Measurements from ENCODE around the gene GNE. TPM values are rescaled to one million over a fixed set of nuclear protein-coding genes. Genes with fewer than 3 reads are reported as not detected.
"Not testable (repeated sequence)": the region's sequence is repeated elsewhere in the genome, so short reads cannot be mapped to it uniquely, and the experiment has no call there.

Gene GNE
- polyA plus RNA-seq, 1 experiment = 14.7 TPM

GRCh38 chr9:36297798-36298197 lies 39.5 kb upstream of the GNE start:
- Histone ChIP-seq H3K4me3 (ENCODE audit: low read depth, low read length) (no peak overlapping the region), H3K36me3 (ENCODE audit: control insufficient read depth, insufficient read depth, low read length) (no peaks in the 10 kb centered on the region), H3K27me3 (ENCODE audit: control insufficient read depth, insufficient read depth, low read length) (no peaks in the 10 kb centered on the region)
- CTCF ChIA-PET = no interaction called here
- no peak for TF ChIP-seq CTCF (IDR thresholded peaks at IDR 0.05; ENCODE audit: insufficient read depth, low read depth, low read length)
- DNase-seq (ENCODE audit: low read depth) = no peak
- POLR2A ChIA-PET = no interaction called here

GRCh38 chr9:36294996-36295395 lies 36.7 kb upstream of the GNE start:
- H3K4me3 ChIP-seq (ENCODE audit: low read depth, low read length); POLR2A ChIA-PET; DNase-seq (ENCODE audit: low read depth); H3K27me3 ChIP-seq (ENCODE audit: control insufficient read depth, insufficient read depth, low read length); H3K36me3 ChIP-seq (ENCODE audit: control insufficient read depth, insufficient read depth, low read length): not testable (repeated sequence)
- CTCF ChIA-PET = interaction anchor here (0.9 kb wide), 1 partner anchor 46 kb away, joined by 3 read pairs; no protein-coding TSS in a partner anchor

- CTCF ChIA-PET = no interaction called here
- no peaks in the 10 kb centered on the region for H3K36me3 ChIP-seq (ENCODE audit: control insufficient read depth, insufficient read depth, low read length)
- DNase-seq (ENCODE audit: low read depth) = no peak
- no peak for TF ChIP-seq CTCF (IDR thresholded peaks at IDR 0.05; ENCODE audit: insufficient read depth, low read depth, low read length)
- H3K4me3 ChIP-seq (ENCODE audit: low read depth, low read length) = no peak overlapping the region
- POLR2A ChIA-PET = no interaction called here
- H3K27me3 ChIP-seq (ENCODE audit: control insufficient read depth, insufficient read depth, low read length) = no peaks in the 10 kb centered on the region
Observed at GRCh38 chr9:36293918-36294317, 35.7 kb upstream of the GNE start.

GRCh38 chr9:36293171-36293570 lies 34.9 kb upstream of the GNE start:
- H3K36me3 ChIP-seq (ENCODE audit: control insufficient read depth, insufficient read depth, low read length) = no peaks in the 10 kb centered on the region
- H3K4me3 ChIP-seq (ENCODE audit: low read depth, low read length) = no peak overlapping the region
- no peak for DNase-seq (ENCODE audit: low read depth)
- ChIA-PET POLR2A (no interaction called here), CTCF (no interaction called here)
- no peak for TF ChIP-seq CTCF (IDR thresholded peaks at IDR 0.05; ENCODE audit: insufficient read depth, low read depth, low read length)
- no peaks in the 10 kb centered on the region for H3K27me3 ChIP-seq (ENCODE audit: control insufficient read depth, insufficient read depth, low read length)

GRCh38 chr9:36292641-36293040 lies 34.4 kb upstream of the GNE start:
- no peak for TF ChIP-seq CTCF (IDR thresholded peaks at IDR 0.05; ENCODE audit: insufficient read depth, low read depth, low read length)
- Histone ChIP-seq H3K27me3 (ENCODE audit: control insufficient read depth, insufficient read depth, low read length) (no peaks in the 10 kb centered on the region), H3K36me3 (ENCODE audit: control insufficient read depth, insufficient read depth, low read length) (no peaks in the 10 kb centered on the region), H3K4me3 (ENCODE audit: low read depth, low read length) (no peak overlapping the region)
- DNase-seq (ENCODE audit: low read depth) = no peak
- CTCF ChIA-PET = no interaction called here
- POLR2A ChIA-PET = no interaction called here

GRCh38 chr9:36290996-36291395 lies 32.7 kb upstream of the GNE start:
- ChIA-PET POLR2A (no interaction called here), CTCF (no interaction called here)
- Histone ChIP-seq H3K4me3 (ENCODE audit: low read depth, low read length) (no peak overlapping the region), H3K36me3 (ENCODE audit: control insufficient read depth, insufficient read depth, low read length) (no peaks in the 10 kb centered on the region), H3K27me3 (ENCODE audit: control insufficient read depth, insufficient read depth, low read length) (no peaks in the 10 kb centered on the region)
- TF ChIP-seq CTCF (IDR thresholded peaks at IDR 0.05; ENCODE audit: insufficient read depth, low read depth, low read length) = no peak
- DNase-seq (ENCODE audit: low read depth) = no peak

All from BJ (cell line).